ENCODE results near the gene TFF1.

Gene TFF1

GRCh38 chr21:42337276-42337675, 29.1 kb downstream of the TFF1 start:
- no peaks in the 10 kb centered on the region for H3K36me3 ChIP-seq (ENCODE audit: control insufficient read depth in 2 of 2, insufficient read depth in 2 of 2, low read length in 2 of 2)
- H3K27me3 ChIP-seq (ENCODE audit: control insufficient read depth in 2 of 2, insufficient read depth in 2 of 2, low read length in 2 of 2), result peaks cover 0 to 4% of the 10 kb centered on the region in 2 donors
- peaks cover 8 to 16% of the 10 kb centered on the region in 2 donors for H3K4me1 ChIP-seq (ENCODE audit: control insufficient read depth in 2 of 2, insufficient read depth in 2 of 2, low read length in 2 of 2)
- H3K4me3 ChIP-seq (ENCODE audit: low read length in 2 of 2), result no peak overlapping the region
- peak overlapping the region in 1 of 2 donors; percentile 13 for H3K27ac ChIP-seq (ENCODE audit: low read depth in 2 of 2, low read length in 2 of 2)
- H3K9me3 ChIP-seq (ENCODE audit: control insufficient read depth in 2 of 2, low read length in 2 of 2), result no peaks in the 10 kb centered on the region
- no peak overlapping the region for H3K9ac ChIP-seq (ENCODE audit: low read depth in 1 of 2, low read length in 2 of 2)

- H3K9me3 ChIP-seq (ENCODE audit: control insufficient read depth in 2 of 2, low read length in 2 of 2), result peaks cover 0 to 2% of the 10 kb centered on the region in 2 donors
- H3K36me3 ChIP-seq (ENCODE audit: control insufficient read depth in 2 of 2, insufficient read depth in 2 of 2, low read length in 2 of 2), result no peaks in the 10 kb centered on the region
- no peak overlapping the region for H3K27ac ChIP-seq (ENCODE audit: low read depth in 2 of 2, low read length in 2 of 2)
- H3K4me1 ChIP-seq (ENCODE audit: control insufficient read depth in 2 of 2, insufficient read depth in 2 of 2, low read length in 2 of 2), result peaks cover 19 to 28% of the 10 kb centered on the region in 2 donors
- no peak overlapping the region for H3K4me3 ChIP-seq (ENCODE audit: low read length in 2 of 2)
- peaks cover 0 to 4% of the 10 kb centered on the region in 2 donors for H3K27me3 ChIP-seq (ENCODE audit: control insufficient read depth in 2 of 2, insufficient read depth in 2 of 2, low read length in 2 of 2)
- H3K9ac ChIP-seq (ENCODE audit: low read depth in 1 of 2, low read length in 2 of 2), result no peak overlapping the region
Observed at GRCh38 chr21:42336054-42336453, 30.3 kb downstream of the TFF1 start.

DNA sequence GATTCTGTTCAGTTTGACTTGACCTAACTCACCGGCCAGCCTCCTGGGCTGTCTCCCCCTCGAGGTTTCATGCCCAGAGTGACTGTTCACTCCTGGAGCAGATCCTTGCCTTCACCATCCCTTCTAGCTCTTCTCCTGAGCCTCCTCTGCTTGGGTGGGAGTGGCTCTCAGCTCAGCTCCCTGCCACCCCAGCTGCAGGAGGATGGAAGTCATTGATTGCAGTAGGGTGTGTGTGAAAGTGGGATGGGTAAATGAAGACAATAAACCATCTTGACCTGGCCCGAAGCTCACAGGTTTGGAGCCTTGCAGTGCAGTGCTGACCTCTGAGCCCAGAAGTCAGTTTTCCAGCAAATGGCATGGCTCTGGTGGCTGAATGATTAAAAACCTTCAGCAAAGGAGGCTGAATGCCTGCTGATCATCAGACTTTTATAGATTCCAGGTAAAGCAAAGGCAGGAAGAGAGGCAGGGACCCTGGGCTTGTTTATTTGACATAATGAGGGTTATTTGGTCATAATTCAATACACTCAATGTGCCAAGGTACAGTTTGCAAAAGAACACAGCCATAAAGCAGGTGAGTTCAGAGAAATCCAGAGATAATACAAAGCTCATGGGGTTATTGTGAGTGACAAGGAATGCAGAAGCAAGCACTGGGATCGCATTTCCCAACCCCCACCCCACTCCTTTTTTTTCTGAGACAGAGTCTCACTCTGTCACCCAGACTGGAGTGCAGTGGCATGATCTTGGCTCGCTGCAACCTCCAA, 33.6 kb downstream of the TFF1 start:
- H3K36me3 ChIP-seq (ENCODE audit: control insufficient read depth in 2 of 2, insufficient read depth in 2 of 2, low read length in 2 of 2), result no peaks in the 10 kb centered on the region
- peak overlapping the region; percentile 82 to 87 for H3K27ac ChIP-seq (ENCODE audit: low read depth in 2 of 2, low read length in 2 of 2)
- H3K4me3 ChIP-seq (ENCODE audit: low read length in 2 of 2), result peak overlapping the region; percentile 26 to 58
- H3K27me3 ChIP-seq (ENCODE audit: control insufficient read depth in 2 of 2, insufficient read depth in 2 of 2, low read length in 2 of 2), result peaks cover 0 to 4% of the 10 kb centered on the region in 2 donors
- peak overlapping the region in 1 of 2 donors; percentile 18 for H3K9ac ChIP-seq (ENCODE audit: low read depth in 1 of 2, low read length in 2 of 2)
- peaks cover 19 to 34% of the 10 kb centered on the region in 2 donors for H3K4me1 ChIP-seq (ENCODE audit: control insufficient read depth in 2 of 2, insufficient read depth in 2 of 2, low read length in 2 of 2)
- H3K9me3 ChIP-seq (ENCODE audit: control insufficient read depth in 2 of 2, low read length in 2 of 2), result peaks cover 0 to 2% of the 10 kb centered on the region in 2 donors

DNA sequence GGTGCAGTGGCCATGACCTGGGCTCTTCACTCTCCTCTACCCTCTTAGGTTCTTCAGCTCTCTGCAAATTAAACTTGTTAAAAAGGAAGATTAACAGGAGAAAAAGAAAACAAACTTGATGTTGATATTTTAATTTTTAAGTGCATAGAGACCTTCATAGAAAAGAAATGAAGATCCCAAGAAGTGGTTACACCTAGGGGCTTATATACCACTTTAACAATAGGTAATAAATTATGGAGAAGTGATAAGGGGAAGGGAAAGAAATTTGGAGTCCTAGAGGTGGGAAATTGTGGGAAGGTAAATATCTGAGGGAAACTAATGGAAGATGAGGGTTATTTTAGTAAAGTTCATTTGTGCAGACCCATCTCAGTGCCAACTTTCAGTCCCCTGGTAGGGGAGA, 34.7 kb downstream of the TFF1 start:
- Histone ChIP-seq H3K27ac (ENCODE audit: low read depth in 2 of 2, low read length in 2 of 2) (peak overlapping the region; percentile 82 to 87), H3K9ac (ENCODE audit: low read depth in 1 of 2, low read length in 2 of 2) (no peak overlapping the region), H3K9me3 (ENCODE audit: control insufficient read depth in 2 of 2, low read length in 2 of 2) (peaks cover 0 to 2% of the 10 kb centered on the region in 2 donors), H3K27me3 (ENCODE audit: control insufficient read depth in 2 of 2, insufficient read depth in 2 of 2, low read length in 2 of 2) (peaks cover 0 to 4% of the 10 kb centered on the region in 2 donors), H3K4me1 (ENCODE audit: control insufficient read depth in 2 of 2, insufficient read depth in 2 of 2, low read length in 2 of 2) (peaks cover 19 to 33% of the 10 kb centered on the region in 2 donors), H3K4me3 (ENCODE audit: low read length in 2 of 2) (peak overlapping the region in 1 of 2 donors; percentile 58), H3K36me3 (ENCODE audit: control insufficient read depth in 2 of 2, insufficient read depth in 2 of 2, low read length in 2 of 2) (no peaks in the 10 kb centered on the region)

DNA sequence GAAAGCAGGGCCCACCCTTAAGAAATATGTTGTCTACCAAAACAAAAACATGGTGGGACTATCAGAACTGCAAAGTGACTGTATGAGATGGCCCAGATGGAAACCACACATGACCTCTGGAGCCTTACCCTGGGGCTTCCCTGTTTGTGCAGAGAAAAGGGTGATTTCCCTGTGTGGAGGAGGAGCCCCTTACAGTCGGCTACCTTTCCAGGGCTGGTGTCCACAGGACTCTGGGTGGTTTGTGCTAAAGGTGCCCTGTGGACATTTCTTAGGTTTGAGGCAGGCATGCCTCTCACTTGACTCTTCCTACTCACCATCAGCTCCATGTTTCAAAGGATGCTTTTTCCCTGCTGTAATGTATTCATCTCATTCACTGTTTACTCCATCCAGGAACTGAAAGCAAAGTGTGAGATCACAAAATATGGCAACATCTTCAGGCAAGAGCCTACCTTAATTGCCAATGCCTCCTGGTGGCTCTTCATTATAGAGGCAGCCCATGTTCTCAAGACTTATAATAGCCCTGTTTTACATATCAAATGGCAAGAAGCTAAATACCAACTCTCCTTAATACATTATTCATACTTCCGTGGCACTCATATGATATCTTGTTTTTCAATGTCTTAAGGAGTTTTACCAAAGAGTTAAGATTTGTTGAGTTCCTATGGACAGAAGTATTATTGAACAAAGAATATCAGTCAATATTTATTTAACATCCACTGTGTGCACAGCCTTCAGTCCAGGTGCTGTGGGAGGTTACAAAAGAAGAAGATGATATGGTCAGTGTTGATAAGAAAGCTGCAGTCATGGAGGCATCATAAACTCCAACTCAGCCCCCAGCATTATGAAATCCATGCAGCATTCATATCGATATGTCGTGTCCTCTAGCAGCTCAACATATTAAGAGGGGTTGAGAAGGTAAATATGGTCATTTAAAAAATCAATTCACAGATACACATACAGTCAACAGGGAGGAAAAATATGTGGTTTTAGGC, 35.7 kb downstream of the TFF1 start:
- Histone ChIP-seq H3K27ac (ENCODE audit: low read depth in 2 of 2, low read length in 2 of 2) (peak overlapping the region; percentile 82 to 87), H3K4me1 (ENCODE audit: control insufficient read depth in 2 of 2, insufficient read depth in 2 of 2, low read length in 2 of 2) (peaks cover 19 to 33% of the 10 kb centered on the region in 2 donors), H3K36me3 (ENCODE audit: control insufficient read depth in 2 of 2, insufficient read depth in 2 of 2, low read length in 2 of 2) (no peaks in the 10 kb centered on the region), H3K4me3 (ENCODE audit: low read length in 2 of 2) (no peak overlapping the region), H3K27me3 (ENCODE audit: control insufficient read depth in 2 of 2, insufficient read depth in 2 of 2, low read length in 2 of 2) (peaks cover 0 to 4% of the 10 kb centered on the region in 2 donors), H3K9ac (ENCODE audit: low read depth in 1 of 2, low read length in 2 of 2) (no peak overlapping the region), H3K9me3 (ENCODE audit: control insufficient read depth in 2 of 2, low read length in 2 of 2) (peaks cover 0 to 2% of the 10 kb centered on the region in 2 donors)

GRCh38 chr21:42324896-42325295, 41.4 kb downstream of the TFF1 start:
- H3K9ac ChIP-seq (ENCODE audit: low read depth in 1 of 2, low read length in 2 of 2), result no peak overlapping the region
- no peaks in the 10 kb centered on the region for H3K36me3 ChIP-seq (ENCODE audit: control insufficient read depth in 2 of 2, insufficient read depth in 2 of 2, low read length in 2 of 2)
- H3K4me1 ChIP-seq (ENCODE audit: control insufficient read depth in 2 of 2, insufficient read depth in 2 of 2, low read length in 2 of 2), result peaks cover 6 to 10% of the 10 kb centered on the region in 2 donors
- no peaks in the 10 kb centered on the region for H3K9me3 ChIP-seq (ENCODE audit: control insufficient read depth in 2 of 2, low read length in 2 of 2)
- H3K27me3 ChIP-seq (ENCODE audit: control insufficient read depth in 2 of 2, insufficient read depth in 2 of 2, low read length in 2 of 2), result peaks cover 0 to 4% of the 10 kb centered on the region in 2 donors
- H3K27ac ChIP-seq (ENCODE audit: low read depth in 2 of 2, low read length in 2 of 2), result no peak overlapping the region
- no peak overlapping the region for H3K4me3 ChIP-seq (ENCODE audit: low read length in 2 of 2)

- peaks cover 16 to 22% of the 10 kb centered on the region in 2 donors for H3K4me1 ChIP-seq (ENCODE audit: control insufficient read depth in 2 of 2, insufficient read depth in 2 of 2, low read length in 2 of 2)
- H3K36me3 ChIP-seq (ENCODE audit: control insufficient read depth in 2 of 2, insufficient read depth in 2 of 2, low read length in 2 of 2), result no peaks in the 10 kb centered on the region
- H3K9ac ChIP-seq (ENCODE audit: low read depth in 1 of 2, low read length in 2 of 2), result no peak overlapping the region
- H3K27me3 ChIP-seq (ENCODE audit: control insufficient read depth in 2 of 2, insufficient read depth in 2 of 2, low read length in 2 of 2), result peaks cover 0 to 4% of the 10 kb centered on the region in 2 donors
- H3K27ac ChIP-seq (ENCODE audit: low read depth in 2 of 2, low read length in 2 of 2), result no peak overlapping the region
- H3K9me3 ChIP-seq (ENCODE audit: control insufficient read depth in 2 of 2, low read length in 2 of 2), result no peaks in the 10 kb centered on the region
- no peak overlapping the region for H3K4me3 ChIP-seq (ENCODE audit: low read length in 2 of 2)
Observed at GRCh38 chr21:42321845-42322244, 44.5 kb downstream of the TFF1 start.

- Histone ChIP-seq H3K9ac (ENCODE audit: low read depth in 1 of 2, low read length in 2 of 2) (no peak overlapping the region), H3K4me3 (ENCODE audit: low read length in 2 of 2) (no peak overlapping the region), H3K36me3 (ENCODE audit: control insufficient read depth in 2 of 2, insufficient read depth in 2 of 2, low read length in 2 of 2) (no peaks in the 10 kb centered on the region), H3K27me3 (ENCODE audit: control insufficient read depth in 2 of 2, insufficient read depth in 2 of 2, low read length in 2 of 2) (peaks cover 0 to 4% of the 10 kb centered on the region in 2 donors), H3K9me3 (ENCODE audit: control insufficient read depth in 2 of 2, low read length in 2 of 2) (no peaks in the 10 kb centered on the region), H3K4me1 (ENCODE audit: control insufficient read depth in 2 of 2, insufficient read depth in 2 of 2, low read length in 2 of 2) (peaks cover 22 to 28% of the 10 kb centered on the region in 2 donors), H3K27ac (ENCODE audit: low read depth in 2 of 2, low read length in 2 of 2) (no peak overlapping the region)
Observed at GRCh38 chr21:42321231-42321630, 45.1 kb downstream of the TFF1 start.

- Histone ChIP-seq H3K36me3 (ENCODE audit: control insufficient read depth in 2 of 2, insufficient read depth in 2 of 2, low read length in 2 of 2) (no peaks in the 10 kb centered on the region), H3K27ac (ENCODE audit: low read depth in 2 of 2, low read length in 2 of 2) (no peak overlapping the region), H3K9ac (ENCODE audit: low read depth in 1 of 2, low read length in 2 of 2) (no peak overlapping the region), H3K4me3 (ENCODE audit: low read length in 2 of 2) (no peak overlapping the region), H3K4me1 (ENCODE audit: control insufficient read depth in 2 of 2, insufficient read depth in 2 of 2, low read length in 2 of 2) (peaks cover 25 to 30% of the 10 kb centered on the region in 2 donors), H3K27me3 (ENCODE audit: control insufficient read depth in 2 of 2, insufficient read depth in 2 of 2, low read length in 2 of 2) (peaks cover 0 to 4% of the 10 kb centered on the region in 2 donors), H3K9me3 (ENCODE audit: control insufficient read depth in 2 of 2, low read length in 2 of 2) (no peaks in the 10 kb centered on the region)
Observed at GRCh38 chr21:42320791-42321190, 45.5 kb downstream of the TFF1 start.

Data from mucosa of rectum (tissue), 2 donors.